ENCODE measurements around the gene MRM3. TPM values are rescaled to one million over a fixed set of nuclear protein-coding genes. Genes with fewer than 3 reads are reported as not detected.
A peak's percentile ranks its signal among the peaks of the same experiment; 100 is the strongest.
"Not testable (repeated sequence)": the region's sequence is repeated elsewhere in the genome, so short reads cannot be mapped to it uniquely, and the experiment has no call there.

The MRM3 gene
- total RNA-seq, 1 experiment from 2014 or later: 19.2 TPM

DNA sequence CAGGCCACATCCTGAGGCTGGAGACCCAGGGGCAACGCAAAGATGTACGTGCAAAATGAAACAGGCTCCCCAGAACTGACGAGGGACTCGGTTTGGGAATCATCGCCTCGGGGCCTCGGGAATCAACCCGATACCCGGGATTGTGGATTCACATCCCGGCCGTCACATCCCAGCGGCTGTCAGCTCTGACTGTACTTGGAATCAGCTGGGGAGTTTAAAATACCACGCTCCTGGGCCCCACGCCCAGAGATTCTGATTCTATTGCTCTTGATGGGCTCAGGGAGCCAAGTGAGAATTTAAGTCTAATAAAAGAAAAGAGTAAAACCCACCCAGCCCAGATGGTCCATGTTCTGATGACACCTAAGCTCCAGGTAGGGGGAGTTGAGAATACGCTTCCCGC lies 42.2 kb downstream of the MRM3 start:
- DNase-seq (ENCODE audit: low read depth): no peak

GRCh38 chr17:825216-825615 lies 43.1 kb downstream of the MRM3 start:
- no peak for DNase-seq (ENCODE audit: low read depth)

- DNase-seq (ENCODE audit: low read depth): no peak
Observed at GRCh38 chr17:826778-827177, 44.6 kb downstream of the MRM3 start.

- peak; percentile 29 for DNase-seq (ENCODE audit: low read depth)
Observed at GRCh38 chr17:828761-829160, 46.6 kb downstream of the MRM3 start.

- not testable (repeated sequence) for DNase-seq (ENCODE audit: low read depth)
Observed at GRCh38 chr17:829614-830013, 47.5 kb downstream of the MRM3 start.

- DNase-seq (ENCODE audit: low read depth): no peak
Observed at GRCh38 chr17:830381-830780, 48.2 kb downstream of the MRM3 start.

GRCh38 chr17:830950-831349 lies 48.8 kb downstream of the MRM3 start:
- no peak for DNase-seq (ENCODE audit: low read depth)

- no peak for DNase-seq (ENCODE audit: low read depth)
Observed at GRCh38 chr17:834136-834535, 52.0 kb downstream of the MRM3 start.

GRCh38 chr17:835263-835662 lies 53.1 kb downstream of the MRM3 start:
- peak; percentile 98 for DNase-seq (ENCODE audit: low read depth)

DNA sequence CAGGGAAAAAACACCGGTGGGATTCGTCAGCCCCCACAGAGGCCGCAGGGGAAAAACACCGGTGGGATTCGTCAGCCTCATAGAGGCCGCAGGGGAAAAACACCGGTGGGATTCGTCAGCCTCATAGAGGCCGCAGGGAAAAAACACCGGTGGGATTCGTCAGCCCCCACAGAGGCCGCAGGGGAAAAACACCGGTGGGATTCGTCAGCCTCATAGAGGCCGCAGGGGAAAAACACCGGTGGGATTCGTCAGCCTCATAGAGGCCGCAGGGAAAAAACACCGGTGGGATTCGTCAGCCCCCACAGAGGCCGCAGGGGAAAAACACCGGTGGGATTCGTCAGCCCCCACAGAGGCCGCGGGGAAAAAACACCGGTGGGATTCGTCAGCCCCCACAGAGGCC lies 53.6 kb downstream of the MRM3 start:
- DNase-seq (ENCODE audit: low read depth): not testable (repeated sequence)

DNA sequence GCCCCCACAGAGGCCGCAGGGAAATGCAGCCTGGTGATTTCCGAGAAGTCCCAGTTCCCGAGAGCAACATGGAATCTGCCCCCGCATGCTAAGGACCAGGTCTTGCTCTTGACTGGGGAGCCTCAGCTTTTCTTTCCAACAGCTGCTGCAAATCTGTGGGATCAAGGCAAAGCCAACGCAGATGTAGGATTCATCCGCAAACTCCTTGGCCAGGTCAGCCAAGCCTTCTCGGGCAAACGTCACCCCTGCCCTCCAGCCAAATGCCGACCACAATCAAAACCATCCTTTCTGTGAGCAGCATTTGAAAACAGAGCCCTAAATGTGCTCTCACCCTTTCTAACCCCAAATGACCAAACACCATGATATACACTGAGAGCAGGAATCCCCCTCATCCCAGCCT lies 54.0 kb downstream of the MRM3 start:
- peak; percentile 86 for DNase-seq (ENCODE audit: low read depth)

DNA sequence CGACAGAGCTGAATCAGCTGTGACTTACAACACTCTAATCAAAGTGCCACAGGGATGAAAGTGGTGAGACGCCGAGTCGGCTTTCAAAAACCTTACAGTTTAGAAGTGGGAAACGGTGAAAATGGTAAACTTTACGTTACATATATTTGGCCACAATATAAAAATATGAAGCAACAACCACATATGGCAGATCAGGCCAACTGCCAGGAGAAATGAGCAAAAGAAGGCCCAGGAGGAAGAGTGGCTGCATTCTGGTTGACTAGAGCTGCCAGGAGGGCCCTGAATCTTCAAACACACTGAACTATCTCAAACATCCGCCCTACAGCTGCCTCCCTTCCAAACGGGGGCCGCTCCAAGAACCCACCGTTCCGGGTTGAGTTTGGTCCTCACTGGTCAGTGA lies 56.3 kb downstream of the MRM3 start:
- DNase-seq (ENCODE audit: low read depth): no peak

GRCh38 chr17:841313-841712 lies 59.2 kb downstream of the MRM3 start:
- no peak for DNase-seq (ENCODE audit: low read depth)

Other genes starting within 250 kb of the MRM3 start
- gene VPS53, start 67.5 kb upstream of the MRM3 start, total RNA-seq (2014; rRNA removed; shearing (Covaris generic)): 6.7 and 10.1 TPM in 2 replicates
- 32.8 and 37.1 TPM in 2 replicates for gene TLCD3A, start 49.8 kb upstream of the MRM3 start, total RNA-seq (2014; rRNA removed; shearing (Covaris generic))
- 6.7 and 13.4 TPM in 2 replicates for gene GEMIN4, start 30.1 kb upstream of the MRM3 start, total RNA-seq (2014; rRNA removed; shearing (Covaris generic))
- 84.3 and 116 TPM in 2 replicates for gene GLOD4, start 73 bp upstream of the MRM3 start, total RNA-seq (2014; rRNA removed; shearing (Covaris generic))
- 22.6 and 32.8 TPM in 2 replicates for gene NXN, start 197.4 kb downstream of the MRM3 start, total RNA-seq (2014; rRNA removed; shearing (Covaris generic))
- 19.2 and 19.5 TPM in 2 replicates for gene TIMM22, start 214.8 kb downstream of the MRM3 start, total RNA-seq (2014; rRNA removed; shearing (Covaris generic))